ENCODE results near the gene IGF1R. TPM values are rescaled to one million over a fixed set of nuclear protein-coding genes. Genes with fewer than 3 reads are reported as not detected.

The IGF1R gene
- total and polyA plus RNA-seq, 2 of the 13 experiments (the other 11 are each of a cell fraction or from before 2014, with no cell fraction given): 15.9 to 18.4 TPM

DNA sequence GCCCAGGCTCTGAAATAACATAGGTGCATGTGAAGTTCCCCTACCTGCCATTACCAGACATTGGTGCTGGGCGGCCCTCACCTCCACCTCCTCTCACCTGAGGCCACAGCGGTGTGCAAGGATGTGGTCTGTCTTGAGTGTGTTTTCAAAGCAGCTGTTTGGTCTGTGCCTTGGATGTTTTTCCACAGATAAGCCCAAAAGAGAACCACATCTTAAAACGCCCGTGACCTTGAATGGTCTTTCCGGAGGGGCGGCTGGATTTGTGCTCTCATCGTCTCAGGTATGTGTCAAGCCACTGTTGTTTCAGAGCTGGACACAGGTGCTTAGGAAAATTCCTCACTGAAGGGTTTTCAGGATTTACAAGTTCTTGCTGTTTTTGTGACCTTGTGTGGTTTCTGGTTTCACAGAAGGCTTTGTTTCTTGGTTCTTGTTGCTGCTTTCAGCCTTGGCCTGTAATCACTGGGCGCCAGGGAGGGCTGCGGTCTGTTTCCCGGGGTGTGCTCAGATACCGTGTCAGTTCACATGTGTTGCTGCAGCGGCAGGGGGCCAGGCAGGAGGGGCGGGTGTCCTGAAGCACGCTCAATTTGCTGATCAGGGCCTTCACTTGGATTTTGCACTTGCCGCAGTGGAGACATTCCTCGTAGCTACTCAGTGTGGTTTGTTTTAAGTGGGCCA is 128.4 kb downstream of the IGF1R start (continued):
- TF ChIP-seq CREM (IDR thresholded peaks at IDR 0.05) (peak; percentile 53; the same call in 1 of the 2 replicates), CREM (CRISPR knock-in tag; IDR thresholded peaks at IDR 0.05) (no peak), ZBTB7B (CRISPR knock-in tag; IDR thresholded peaks at IDR 0.05) (peak; percentile 59; the same call in 1 of the 2 replicates), SIX4 (CRISPR knock-in tag; IDR thresholded peaks at IDR 0.05) (peak; percentile 73; the same call in 1 of the 2 replicates), ZC3H13 (CRISPR knock-in tag; IDR thresholded peaks at IDR 0.05) (peak; percentile 27; the same call in 1 of the 2 replicates), EP300 (IDR thresholded peaks at IDR 0.05; ENCODE audit: low read depth in 2 of 2, low read length in 2 of 2) (peak in 1 of 2 experiments; percentile 52; a peak in 2 of 4 replicates), EP300 (CRISPR knock-in tag; IDR thresholded peaks at IDR 0.05; ENCODE audit: borderline replicate concordance) (peak; percentile 49; the same call in 1 of the 2 replicates), HNF4G (IDR thresholded peaks at IDR 0.05; ENCODE audit: borderline replicate concordance, low read depth, low read length) (no peak), HNF4G (CRISPR knock-in tag; IDR thresholded peaks at IDR 0.05; ENCODE audit: borderline replicate concordance, low read depth) (no peak), ZNF501 (CRISPR knock-in tag; IDR thresholded peaks at IDR 0.05) (0 out of 2 replicates have a peak, but pooled peaks have one; percentile 34), ZNF615 (CRISPR knock-in tag; IDR thresholded peaks at IDR 0.05; ENCODE audit: borderline replicate concordance) (no peak), ZFY (CRISPR knock-in tag; IDR thresholded peaks at IDR 0.05) (peak; percentile 50; the same call in 1 of the 2 replicates), ZNF577 (CRISPR knock-in tag; IDR thresholded peaks at IDR 0.05; ENCODE audit: borderline replicate concordance, low read depth) (no peak), KAT8 (CRISPR knock-in tag; IDR thresholded peaks at IDR 0.05) (no peak), ZNF317 (CRISPR knock-in tag; IDR thresholded peaks at IDR 0.05) (no peak), ZKSCAN8 (CRISPR knock-in tag; IDR thresholded peaks at IDR 0.05; ENCODE audit: borderline replicate concordance) (peak; percentile 29; the same call in 1 of the 2 replicates), ZNF292 (CRISPR knock-in tag; IDR thresholded peaks at IDR 0.05; ENCODE audit: borderline replicate concordance, low read depth) (peak; percentile 78; the same call in 1 of the 2 replicates), ZFX (CRISPR knock-in tag; IDR thresholded peaks at IDR 0.05; ENCODE audit: low read depth) (peak; percentile 65), RBM39 (IDR thresholded peaks at IDR 0.05; ENCODE audit: low read depth, low read length, poor library complexity, severe bottlenecking) (no peak), ESRRA (CRISPR knock-in tag; IDR thresholded peaks at IDR 0.05; ENCODE audit: low read depth) (peak; percentile 40; the same call in 1 of the 2 replicates), ZNF550 (CRISPR knock-in tag; IDR thresholded peaks at IDR 0.05; ENCODE audit: borderline replicate concordance) (no peak), ZNF331 (CRISPR knock-in tag; IDR thresholded peaks at IDR 0.05) (peak; percentile 32; the same call in 1 of the 2 replicates), POLR2G (IDR thresholded peaks at IDR 0.05; ENCODE audit: low read depth, low read length) (no peak)
- TF ChIP-seq, protein P1, sequence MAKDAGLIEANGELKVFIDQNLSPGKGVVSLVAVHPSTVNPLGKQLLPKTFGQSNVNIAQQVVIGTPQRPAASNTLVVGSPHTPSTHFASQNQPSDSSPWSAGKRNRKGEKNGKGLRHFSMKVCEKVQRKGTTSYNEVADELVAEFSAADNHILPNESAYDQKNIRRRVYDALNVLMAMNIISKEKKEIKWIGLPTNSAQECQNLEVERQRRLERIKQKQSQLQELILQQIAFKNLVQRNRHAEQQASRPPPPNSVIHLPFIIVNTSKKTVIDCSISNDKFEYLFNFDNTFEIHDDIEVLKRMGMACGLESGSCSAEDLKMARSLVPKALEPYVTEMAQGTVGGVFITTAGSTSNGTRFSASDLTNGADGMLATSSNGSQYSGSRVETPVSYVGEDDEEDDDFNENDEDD (CRISPR knock-in tag; IDR thresholded peaks at IDR 0.05; ENCODE audit: borderline replicate concordance): no peak
- TF ChIP-seq, protein P2, sequence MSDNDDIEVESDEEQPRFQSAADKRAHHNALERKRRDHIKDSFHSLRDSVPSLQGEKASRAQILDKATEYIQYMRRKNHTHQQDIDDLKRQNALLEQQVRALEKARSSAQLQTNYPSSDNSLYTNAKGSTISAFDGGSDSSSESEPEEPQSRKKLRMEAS (IDR thresholded peaks at IDR 0.05): peak; percentile 38; the same call in 1 of the 2 replicates
- TF ChIP-seq, protein P3, sequence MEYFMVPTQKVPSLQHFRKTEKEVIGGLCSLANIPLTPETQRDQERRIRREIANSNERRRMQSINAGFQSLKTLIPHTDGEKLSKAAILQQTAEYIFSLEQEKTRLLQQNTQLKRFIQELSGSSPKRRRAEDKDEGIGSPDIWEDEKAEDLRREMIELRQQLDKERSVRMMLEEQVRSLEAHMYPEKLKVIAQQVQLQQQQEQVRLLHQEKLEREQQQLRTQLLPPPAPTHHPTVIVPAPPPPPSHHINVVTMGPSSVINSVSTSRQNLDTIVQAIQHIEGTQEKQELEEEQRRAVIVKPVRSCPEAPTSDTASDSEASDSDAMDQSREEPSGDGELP (IDR thresholded peaks at IDR 0.05; ENCODE audit: borderline replicate concordance, low read depth): peak; percentile 50; the same call in 1 of the 2 replicates
- TF ChIP-seq, protein P4, sequence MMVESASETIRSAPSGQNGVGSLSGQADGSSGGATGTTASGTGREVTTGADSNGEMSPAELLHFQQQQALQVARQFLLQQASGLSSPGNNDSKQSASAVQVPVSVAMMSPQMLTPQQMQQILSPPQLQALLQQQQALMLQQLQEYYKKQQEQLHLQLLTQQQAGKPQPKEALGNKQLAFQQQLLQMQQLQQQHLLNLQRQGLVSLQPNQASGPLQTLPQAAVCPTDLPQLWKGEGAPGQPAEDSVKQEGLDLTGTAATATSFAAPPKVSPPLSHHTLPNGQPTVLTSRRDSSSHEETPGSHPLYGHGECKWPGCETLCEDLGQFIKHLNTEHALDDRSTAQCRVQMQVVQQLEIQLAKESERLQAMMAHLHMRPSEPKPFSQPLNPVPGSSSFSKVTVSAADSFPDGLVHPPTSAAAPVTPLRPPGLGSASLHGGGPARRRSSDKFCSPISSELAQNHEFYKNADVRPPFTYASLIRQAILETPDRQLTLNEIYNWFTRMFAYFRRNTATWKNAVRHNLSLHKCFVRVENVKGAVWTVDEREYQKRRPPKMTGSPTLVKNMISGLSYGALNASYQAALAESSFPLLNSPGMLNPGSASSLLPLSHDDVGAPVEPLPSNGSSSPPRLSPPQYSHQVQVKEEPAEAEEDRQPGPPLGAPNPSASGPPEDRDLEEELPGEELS (CRISPR knock-in tag; IDR thresholded peaks at IDR 0.05): peak; percentile 70
